HG03039 (cell line): Measurements from ENCODE around the gene LINGO1.

Source experiments
- ATAC-seq: cut with Tn5 transposase; IDR thresholded peaks from one replicate; pipeline ENCODE4 v1.9.1; 2021; ENCODE audit warnings: mild to moderate bottlenecking, moderate library complexity; ENCODE audit not compliant: unreplicated experiment

LINGO1 gene

GRCh38 chr15:77574521-77575202 is 58.0 kb downstream of the LINGO1 start:
- ATAC-seq, result no peak

- no peak for ATAC-seq
These were observed 58.9 kb downstream of the LINGO1 start for GRCh38 chr15:77573802-77574201.

- ATAC-seq, result no peak
These were observed 60.5 kb downstream of the LINGO1 start for GRCh38 chr15:77572186-77572585.

- no peak for ATAC-seq
These were observed 61.0 kb downstream of the LINGO1 start for GRCh38 chr15:77571741-77572140.

- no peak for ATAC-seq
These were observed 61.5 kb downstream of the LINGO1 start for GRCh38 chr15:77571181-77571580.

GRCh38 chr15:77569729-77570125 is 63.0 kb downstream of the LINGO1 start:
- ATAC-seq, result no peak

- no peak for ATAC-seq
These were observed 63.6 kb downstream of the LINGO1 start for GRCh38 chr15:77568973-77569728.

- no peak for ATAC-seq
These were observed 64.4 kb downstream of the LINGO1 start for GRCh38 chr15:77568014-77568972.

- ATAC-seq, result no peak
These were observed 65.5 kb downstream of the LINGO1 start for GRCh38 chr15:77567202-77567601.

- no peak for ATAC-seq
These were observed 66.6 kb downstream of the LINGO1 start for GRCh38 chr15:77566092-77566491.

GRCh38 chr15:77565378-77565915 is 67.3 kb downstream of the LINGO1 start:
- ATAC-seq, result no peak

- ATAC-seq, result no peak
These were observed 67.8 kb downstream of the LINGO1 start for GRCh38 chr15:77564938-77565337.

- ATAC-seq, result no peak
These were observed 68.4 kb downstream of the LINGO1 start for GRCh38 chr15:77564341-77564740.

- no peak for ATAC-seq
These were observed 69.0 kb downstream of the LINGO1 start for GRCh38 chr15:77563623-77564156.
